Hindlimb muscle (tissue), 1 donor: ENCODE data around the gene PRKN. TPM values are rescaled to one million over a fixed set of nuclear protein-coding genes. Genes with fewer than 3 reads are reported as not detected.

Source experiments
- DNase-seq: peaks from one replicate; pipeline ENCODE4 v3.0.0-alpha.2; 2013
- polyA plus RNA-seq: library from polyadenylated mRNA; unstranded; fragments of 120-200 nt; gene quantifications from one replicate; pipeline ENCODE4 v1.2.1, GENCODE V29; 2013; ENCODE audit not compliant: insufficient read length

Gene PRKN
- polyA plus RNA-seq, 1 donor, result 4.5 TPM

DNA sequence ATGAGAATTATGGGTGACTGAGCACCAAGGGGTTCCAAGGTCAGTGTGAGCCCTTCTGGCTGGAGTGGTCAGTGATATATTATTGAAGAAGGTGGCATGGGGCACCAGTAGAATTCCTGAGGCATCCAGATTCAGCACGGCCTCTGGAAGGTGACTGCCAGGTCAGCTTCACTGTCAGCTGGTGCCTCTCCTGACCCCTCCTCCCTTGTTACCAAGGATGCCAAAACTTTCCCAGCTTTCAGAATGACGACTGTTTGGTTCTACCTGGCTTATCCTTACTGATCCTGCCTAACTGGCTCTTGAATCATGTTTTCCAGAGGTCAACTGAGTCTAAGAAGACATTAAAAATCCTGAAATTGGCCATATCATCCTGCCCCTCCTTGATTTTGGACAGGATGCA, 1264.5 kb downstream of the PRKN start:
- DNase-seq, result no peak

DNA sequence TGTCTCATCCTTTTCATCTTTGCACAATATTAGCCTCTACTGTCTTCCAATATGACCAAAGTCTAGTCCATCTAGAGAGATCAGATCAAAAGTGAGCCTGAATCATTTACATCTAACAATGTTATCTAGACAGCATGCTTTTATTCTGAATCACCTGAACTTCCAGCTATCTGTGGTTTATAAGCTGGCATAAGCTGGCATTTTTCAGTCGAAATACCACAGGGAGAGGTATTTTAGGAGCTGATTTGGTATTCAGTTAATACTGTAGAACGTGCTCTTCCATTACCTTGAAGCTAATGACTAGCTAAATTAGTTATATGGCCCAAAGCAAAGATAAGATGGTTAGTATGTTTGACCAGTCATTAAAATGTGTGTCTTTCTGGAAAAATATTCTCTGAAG, 1265.4 kb downstream of the PRKN start:
- DNase-seq, result no peak

DNA sequence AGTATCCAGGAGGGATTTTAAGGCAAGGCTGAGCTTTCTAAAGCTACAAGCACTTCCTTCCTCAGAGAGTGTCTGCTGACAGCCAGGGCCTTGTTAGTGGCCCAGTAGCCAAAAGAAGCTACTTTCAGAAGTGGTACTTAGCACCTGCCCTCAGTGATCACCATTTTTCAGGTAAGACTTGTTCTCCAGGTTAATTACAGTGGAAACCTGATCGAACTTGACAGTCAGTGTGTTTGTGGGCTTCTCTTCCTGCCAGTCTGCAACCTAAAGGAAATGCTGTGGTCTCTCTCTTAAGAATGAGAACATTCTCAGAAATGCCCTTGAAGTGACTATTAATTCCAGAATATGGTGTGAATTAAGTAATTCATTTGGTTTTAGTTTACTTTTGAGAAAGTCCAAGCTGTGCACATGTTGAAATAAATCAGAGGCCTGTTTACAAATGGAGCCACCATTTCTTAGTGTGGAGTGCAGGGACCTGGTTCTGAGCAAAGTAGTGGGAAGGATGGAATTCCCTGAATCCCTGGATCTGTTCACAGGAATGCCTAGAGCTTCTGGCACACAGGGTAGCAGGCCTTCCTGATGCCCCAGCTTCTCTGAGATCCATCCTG, 1268.5 kb downstream of the PRKN start:
- no peak for DNase-seq

DNA sequence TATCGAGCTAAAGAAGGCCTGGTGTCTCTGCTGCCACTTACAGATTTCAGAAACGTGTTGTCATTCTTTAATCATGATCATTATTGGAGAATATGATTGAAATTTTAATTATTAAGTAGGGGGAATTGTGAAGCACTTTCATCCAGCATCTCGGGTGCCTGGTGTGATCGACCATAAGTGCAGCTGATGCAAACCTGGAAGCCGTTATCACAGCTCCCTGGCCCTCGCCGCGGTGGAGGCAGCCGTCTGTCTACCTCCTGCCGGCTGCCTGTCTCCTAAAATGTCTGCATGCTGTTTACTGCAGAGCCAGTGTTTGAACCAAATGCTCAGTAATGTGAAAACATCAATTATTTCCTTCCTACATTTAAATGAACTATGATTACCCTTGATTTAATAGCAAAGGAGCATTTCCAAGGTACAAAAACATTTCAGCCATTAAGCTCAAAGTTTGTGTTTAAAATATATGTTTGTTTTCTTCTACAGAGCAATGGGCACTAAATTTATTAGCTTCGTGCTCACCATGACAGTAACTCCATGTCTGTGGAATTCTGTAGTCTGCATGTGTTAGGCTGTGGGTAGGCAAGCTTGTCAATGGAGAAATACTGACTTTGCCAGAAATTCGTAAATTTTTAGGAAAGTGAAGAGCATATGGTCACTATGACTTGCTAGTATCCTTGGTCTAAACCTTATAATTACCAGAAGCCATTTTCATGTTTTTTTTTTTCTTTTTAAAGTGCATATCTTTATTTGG, 1269.2 kb downstream of the PRKN start:
- no peak for DNase-seq

DNA sequence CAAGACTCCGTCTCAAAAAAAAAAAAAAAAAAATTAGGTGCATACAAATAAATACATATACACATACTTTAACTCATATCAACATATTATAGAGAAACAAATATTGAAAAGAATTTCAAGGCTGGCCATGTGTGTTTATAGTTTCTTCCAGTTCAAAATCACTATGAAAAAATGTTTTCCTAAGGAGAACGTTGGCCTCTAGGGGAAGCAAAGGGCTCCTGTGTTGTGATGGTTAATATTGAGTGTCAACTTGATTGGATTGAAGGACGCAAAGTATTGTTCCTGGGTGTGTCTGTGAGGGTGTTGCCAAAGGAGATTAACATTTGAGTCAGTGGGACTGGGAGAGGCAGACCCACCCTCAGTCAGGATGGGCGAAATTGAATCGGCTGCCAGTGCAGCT, 1271.7 kb downstream of the PRKN start:
- DNase-seq, result no peak

DNA sequence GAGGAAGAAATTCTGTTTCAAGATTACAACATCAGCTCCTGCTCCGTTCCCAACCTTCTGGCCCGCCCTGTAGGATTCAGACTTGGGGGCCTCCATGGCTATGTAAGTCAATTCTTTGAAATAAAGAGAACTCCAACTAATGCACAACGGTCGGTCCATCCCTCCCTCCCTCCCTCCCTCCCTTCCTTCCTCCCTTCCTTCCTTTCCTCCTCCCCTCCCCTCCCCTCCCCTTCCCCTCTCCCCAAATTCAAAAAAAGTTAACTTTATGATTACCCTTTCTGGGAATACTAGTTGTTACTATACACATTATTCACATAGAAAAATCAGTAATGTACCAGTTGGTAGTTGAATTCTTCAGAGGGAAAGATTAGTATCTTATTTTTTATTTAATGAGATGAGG, 1274.0 kb downstream of the PRKN start:
- no peak for DNase-seq

DNA sequence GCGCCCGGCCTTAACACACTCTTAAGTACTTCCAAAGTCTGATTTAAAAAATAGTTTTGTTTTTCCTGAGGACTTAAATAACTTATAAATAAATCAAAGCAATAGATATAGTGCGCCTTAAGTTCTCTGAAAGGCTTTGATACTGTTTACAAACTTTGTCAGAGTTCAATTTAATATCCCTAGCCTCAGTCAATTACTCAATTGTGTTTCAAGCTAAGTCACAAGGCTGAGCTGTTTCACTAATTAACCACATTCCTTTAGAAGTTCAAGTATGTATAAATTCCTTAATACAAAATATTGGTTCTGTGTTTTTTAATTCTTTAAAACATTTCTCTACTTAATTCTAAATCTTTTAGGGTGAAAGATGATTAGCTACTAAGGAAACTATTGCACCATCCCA, 1275.3 kb downstream of the PRKN start:
- no peak for DNase-seq

DNA sequence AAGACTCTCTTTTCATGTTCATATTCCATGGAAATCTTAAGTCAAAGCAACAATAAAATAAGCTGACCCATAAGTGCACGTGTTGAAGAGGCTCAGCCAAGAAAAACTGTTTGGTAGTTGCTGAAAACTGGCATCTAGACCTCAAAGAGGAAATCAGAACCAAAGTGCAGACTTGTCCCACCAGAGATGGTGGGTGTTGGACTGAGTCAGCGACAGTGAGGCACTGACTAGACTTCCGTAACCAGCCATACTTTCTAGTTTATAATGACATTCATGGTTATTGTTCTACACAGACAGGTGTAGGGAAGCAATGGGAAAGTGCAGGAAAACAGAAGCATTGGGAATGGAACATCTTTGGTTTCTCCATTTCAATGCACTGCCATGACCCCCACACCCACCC, 1278.0 kb downstream of the PRKN start:
- DNase-seq, result no peak

DNA sequence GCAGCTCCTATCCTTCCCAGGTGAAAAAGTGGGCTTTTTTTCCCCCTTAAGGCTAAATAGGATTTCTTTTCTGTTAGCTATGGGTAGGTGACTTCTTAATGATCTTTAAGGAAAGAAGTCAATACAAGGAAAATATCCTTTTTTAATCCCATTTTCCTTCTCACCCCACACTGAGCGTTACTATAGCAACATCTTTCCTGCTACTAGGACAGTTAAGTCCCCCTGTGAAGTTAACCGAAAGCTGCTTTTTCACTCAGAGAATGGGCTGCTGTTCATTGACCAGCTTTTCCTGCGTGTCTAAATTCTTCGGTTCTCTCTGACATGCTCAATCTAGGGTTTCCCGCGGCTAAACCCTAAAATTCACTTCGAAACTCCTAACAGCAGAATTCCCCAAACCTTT, 1280.6 kb downstream of the PRKN start:
- no peak for DNase-seq

DNA sequence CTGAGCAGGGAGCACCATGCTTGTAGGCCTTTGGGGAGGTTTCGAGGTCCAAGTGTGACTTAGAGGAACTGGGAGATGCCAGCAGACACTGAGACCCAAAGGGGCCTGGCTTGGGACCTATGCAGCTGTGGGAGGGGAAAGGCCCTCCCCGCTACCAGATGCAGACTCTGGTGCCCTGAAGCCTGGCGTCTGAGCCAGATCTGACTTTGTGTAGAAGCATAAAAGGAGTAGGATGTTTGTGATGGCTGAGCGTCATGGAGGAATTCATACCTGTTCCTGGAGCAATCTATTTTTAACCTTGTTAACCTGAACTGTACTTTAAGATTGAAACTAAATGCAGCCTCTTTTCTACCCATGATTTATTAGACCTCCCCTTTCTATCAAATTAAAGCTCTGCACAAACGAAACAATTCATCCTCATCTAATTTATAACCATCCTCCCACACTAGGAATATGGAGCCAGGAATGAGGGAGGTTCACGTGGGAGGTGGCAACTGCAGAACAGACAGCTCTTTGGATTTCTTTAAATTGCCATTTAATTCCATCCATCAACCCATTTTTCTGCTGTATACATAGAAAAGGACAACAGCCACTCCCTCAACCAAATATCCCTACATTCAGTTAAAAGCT, 1281.2 kb downstream of the PRKN start:
- no peak for DNase-seq

DNA sequence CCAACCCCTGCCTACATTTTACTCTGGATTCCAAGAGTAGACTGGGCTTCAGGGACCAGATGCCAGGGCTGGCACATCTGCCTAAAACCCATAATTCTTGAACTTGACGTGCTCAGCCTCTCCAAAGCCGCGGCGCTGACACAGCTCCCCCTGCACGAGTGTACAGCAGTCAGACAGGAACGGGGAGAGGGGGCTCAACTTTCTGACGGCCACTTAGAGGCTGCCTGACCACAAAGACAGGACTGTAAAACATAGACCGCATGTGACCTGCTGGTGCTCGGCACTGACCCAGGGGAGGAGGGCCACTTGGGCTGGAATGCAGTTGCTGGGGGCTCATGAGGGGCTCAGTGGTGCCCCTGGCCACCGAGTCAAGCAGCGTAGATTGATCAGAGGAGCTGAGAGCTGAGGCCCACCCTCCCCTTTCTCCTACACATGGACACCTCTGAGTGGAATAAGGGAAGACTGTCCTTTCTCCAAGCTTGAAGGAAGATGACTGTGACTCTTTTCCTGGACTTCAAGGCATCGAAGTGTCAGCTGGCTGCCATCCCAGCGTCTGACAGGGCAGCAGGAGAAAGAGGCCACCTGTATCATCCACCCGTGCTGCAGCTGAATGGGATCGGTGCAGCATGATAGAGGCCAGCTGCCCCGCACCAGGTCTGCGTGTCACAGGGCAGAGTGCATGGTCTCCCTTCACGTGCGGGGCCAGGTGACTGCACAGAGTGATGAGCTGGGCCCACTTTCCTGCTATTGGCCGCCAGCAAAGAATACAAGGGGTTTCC, 1282.4 kb downstream of the PRKN start:
- no peak for DNase-seq

DNA sequence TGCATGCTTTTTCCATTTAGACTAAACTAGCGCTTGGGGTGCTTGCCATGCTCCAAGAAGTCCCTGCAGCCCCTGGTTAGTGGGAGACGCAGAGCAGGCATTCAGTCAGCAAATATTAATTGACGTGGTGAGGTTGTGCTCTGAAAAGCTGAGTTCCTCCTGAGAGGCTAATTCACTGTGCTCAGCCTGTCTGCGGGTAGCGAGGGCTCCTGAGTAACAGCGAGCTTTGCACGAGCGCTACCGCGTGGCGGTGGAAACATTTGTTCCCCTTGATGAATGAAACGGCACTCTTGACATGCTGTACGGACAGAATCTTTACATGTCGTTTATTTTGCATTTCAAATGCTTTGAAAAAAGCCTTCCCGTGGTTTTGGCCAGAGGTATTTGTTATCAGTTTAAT, 1283.1 kb downstream of the PRKN start:
- no peak for DNase-seq

DNA sequence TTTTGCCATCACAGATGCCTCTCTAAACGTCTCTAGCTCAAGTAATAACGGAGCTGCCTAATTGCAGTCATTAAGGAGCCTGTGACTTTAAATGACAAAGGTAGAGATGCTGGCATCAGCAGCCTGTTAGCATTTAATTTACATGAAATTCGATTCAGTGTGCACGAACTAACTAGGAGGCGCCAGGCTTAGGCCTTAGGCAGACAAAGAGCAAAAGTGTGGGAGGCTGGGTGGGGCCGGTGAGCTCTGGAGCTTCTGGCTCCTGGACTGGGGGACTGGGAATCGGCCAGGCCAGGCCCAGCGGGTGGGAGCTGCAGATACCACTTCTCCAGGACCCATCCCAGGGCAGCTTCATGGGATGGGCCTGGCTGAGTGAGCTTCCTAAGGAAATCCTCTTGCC, 1283.7 kb downstream of the PRKN start:
- no peak for DNase-seq

DNA sequence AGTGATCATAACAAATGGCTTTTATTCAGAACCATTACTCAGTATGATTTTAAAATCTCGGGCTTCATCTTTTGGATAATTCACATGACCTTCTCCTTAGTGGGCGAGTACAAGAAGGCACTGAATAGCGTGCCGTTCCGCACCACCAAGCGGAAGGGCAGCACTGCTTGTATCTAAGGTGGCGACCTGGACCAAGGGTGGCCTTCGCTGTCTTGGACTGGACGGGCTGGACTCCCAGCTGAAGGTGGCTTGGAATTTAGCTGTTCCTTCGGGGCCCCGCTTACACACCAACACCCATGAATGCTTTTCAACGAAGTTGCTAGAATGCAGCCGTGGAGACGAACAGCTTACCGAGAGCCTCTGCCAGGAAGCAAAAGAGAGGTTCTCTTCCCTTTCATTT, 1285.1 kb downstream of the PRKN start:
- no peak for DNase-seq

DNA sequence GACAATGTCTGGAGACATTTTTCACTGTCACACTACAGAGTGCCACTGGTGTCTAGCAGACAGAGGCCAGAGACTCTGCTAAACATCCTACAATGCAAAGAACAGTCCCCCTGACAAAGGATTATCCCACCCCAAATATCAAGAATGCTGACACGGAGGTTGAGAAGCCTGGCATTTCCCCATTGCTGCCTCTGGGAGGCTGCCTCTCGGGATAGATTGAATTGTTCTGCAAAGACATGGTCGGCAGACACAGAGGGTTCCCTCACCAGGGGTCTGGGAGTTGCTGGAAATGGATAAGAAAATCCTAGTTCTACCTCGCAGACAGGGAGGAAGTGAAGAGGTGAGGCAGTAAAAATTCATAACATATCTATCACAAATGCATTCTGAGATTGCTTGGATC, 1287.3 kb downstream of the PRKN start:
- no peak for DNase-seq

DNA sequence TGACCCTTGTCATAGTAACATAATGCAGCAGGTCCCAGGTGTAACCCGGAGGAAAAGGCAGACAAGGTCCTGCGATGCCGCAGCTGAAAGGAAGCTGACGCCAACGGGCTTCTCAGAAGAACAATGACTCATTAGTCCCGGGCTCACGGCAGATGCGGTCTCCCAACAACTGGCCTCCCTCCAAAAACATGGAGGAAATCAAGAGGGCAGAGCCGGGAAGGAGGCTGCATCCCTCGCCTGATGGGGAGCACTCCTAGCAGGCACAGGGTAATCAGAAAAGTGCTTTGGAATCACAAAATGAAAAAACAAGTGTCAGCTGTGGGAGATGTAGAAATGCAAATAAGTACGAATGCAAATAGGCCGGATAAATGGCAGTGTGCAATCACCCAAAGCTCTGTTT, 1288.5 kb downstream of the PRKN start:
- DNase-seq, result peak; percentile 60

DNA sequence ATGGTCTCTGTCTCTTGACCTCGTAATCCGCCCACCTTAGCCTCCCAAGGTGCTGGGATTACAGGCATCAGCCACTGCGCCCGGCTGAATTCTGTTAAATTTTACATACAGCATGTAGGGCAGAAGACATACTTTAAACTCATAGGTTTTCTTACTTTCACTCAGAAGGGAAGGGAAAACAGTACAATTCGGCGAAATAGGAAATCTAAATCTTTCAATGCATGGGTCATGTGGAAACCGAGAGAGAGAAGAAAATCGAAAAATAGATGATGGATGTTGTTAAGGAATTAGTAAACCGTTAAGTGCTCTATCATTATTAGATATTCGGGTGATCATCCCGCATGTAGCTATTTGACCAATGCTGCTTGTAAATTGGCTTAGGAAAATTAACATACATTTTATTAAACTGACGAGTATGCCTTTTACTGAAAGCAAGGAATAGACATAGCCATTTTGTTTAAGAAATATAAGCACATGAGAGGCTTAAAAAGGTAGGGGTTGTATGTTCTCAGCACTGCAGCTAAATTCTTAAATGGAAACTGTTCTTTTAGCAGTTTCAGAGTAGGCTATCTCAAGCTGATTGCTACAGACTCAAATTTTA, 1289.0 kb downstream of the PRKN start:
- DNase-seq, result no peak

DNA sequence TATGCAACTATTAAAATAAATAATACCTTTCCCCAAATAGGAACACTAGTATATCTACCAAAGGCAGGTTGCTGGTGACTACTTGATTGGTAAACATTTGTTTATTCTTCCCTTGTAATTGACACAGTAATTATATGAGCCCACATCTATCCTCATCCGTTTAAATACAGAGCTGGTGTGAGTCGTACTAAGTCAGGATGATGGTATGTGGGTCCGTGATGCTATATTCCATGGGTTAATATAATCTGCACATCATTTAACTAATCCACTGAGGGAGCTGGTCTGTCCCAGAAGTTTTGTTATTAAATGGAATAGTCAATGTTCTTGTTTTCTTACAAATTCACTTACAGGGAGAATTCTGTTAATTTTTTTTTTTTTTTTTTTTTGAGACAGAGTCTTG, 1289.7 kb downstream of the PRKN start:
- no peak for DNase-seq

DNA sequence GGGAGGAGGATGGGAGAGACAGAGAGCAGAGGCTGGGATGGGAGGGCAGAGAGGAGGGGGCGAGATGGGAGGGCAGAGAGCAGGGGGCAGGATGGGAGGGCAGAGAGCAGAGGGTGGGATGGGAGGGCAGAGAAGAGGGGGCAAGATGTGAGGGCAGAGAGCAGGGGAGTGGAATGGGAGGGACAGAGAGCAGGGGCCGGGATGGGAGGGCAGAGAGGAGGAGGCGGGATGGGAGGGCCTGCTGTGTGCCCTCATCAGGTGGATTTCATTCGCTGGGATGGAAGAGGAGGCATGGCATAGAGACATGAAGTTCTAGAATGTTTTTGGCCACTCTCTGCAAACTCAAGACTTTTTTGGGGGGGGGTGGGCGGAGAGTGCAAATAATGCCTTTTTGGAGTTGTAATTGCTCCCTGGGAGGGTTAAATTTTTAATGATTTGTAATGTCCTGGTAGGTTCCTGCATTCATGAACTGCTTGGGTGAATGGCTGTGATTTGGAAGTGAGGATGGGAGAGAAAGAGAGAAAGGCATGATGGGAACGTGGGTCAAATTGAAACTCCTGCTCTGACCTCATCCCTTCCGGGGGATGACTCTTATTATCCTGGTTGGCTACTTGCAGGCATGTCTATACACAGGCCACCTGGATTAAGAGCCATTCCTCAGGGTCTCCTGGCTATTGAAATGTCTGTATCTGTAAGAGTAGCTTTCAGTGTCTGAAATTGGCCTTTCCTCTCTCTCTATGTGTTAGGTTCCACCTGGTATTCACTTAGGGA, 1291.3 kb downstream of the PRKN start:
- no peak for DNase-seq

DNA sequence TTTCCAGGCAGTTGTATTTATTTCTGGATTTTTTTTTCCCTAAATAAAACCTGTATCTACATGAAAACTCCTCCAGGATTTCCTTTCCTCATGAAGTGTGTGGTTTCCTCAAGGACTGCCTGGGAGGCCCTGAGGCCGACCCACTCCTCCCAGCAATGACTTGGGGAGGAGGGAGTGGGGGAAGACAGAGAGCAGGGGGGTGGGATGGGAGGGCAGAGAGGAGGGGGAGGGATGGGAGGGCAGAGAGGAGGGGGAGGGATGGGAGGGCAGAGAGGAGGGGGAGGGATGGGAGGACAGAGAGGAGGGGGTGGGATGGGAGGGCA, 1291.9 kb downstream of the PRKN start:
- DNase-seq, result no peak

DNA sequence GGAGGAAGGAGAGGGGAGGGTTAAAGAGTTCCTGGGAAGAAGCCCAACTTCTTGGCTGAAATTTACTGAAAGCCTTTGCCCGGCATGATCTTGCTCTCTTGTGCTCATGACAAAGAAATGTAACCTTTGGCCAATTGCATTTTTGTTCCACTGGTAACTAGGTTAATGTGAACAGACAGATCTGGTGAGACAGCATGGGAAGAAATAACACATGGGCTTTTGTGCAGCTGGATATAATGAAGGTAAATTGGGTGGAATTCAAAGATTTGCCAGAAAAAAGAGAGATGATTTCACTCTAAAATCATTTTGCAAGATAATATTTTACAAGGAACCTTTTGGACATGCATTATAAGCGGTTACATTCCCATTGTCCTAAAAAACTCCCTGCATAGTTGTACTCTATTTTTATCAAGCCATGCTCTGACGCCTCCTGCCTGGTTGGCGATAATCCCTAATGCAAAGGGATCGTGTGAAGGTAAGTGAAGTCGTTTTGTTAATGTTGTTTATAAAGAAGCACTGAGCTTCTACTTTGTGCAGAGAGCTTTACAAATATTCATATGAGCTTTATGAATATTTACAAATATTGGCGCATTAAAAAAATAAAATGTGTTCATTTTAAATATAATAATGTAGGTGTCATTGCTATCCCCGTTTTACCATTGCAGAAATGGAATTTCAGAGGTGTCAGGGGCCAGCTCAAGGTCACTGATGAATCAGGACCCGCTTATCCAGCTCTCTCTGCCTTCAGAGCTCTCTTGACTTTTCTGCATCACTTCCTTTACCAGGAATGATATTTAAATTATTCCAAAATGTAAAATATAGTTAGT, 1292.4 kb downstream of the PRKN start:
- peak; percentile 71 for DNase-seq
